ENCODE results near the gene LKAAEAR1.

Gene LKAAEAR1

GRCh38 chr20:64049878-64050260 lies 34.3 kb downstream of the LKAAEAR1 start:
- DNase-seq, result no peak

- DNase-seq, result peak; percentile 27
Observed at GRCh38 chr20:64049060-64049877, 34.9 kb downstream of the LKAAEAR1 start, which contains the start of gene SOX18. SOX18 (minus strand) TSS chr20:64049639; CDS start chr20:64049516, 123 bp downstream.

- no peak for DNase-seq
Observed at GRCh38 chr20:64048402-64049044, 35.7 kb downstream of the LKAAEAR1 start.

GRCh38 chr20:64047968-64048401 lies 36.2 kb downstream of the LKAAEAR1 start:
- DNase-seq, result no peak

GRCh38 chr20:64047046-64047389 lies 37.2 kb downstream of the LKAAEAR1 start:
- DNase-seq, result no peak

- no peak for DNase-seq
Observed at GRCh38 chr20:64045346-64046011, 38.7 kb downstream of the LKAAEAR1 start.

- no peak for DNase-seq
Observed at GRCh38 chr20:64044484-64045247, 39.5 kb downstream of the LKAAEAR1 start.

GRCh38 chr20:64043768-64044167 lies 40.4 kb downstream of the LKAAEAR1 start:
- no peak for DNase-seq

GRCh38 chr20:64042054-64042781 lies 42.0 kb downstream of the LKAAEAR1 start:
- no peak for DNase-seq

- DNase-seq, result no peak
Observed at GRCh38 chr20:64041781-64042053, 42.5 kb downstream of the LKAAEAR1 start.

GRCh38 chr20:64041040-64041780 lies 43.0 kb downstream of the LKAAEAR1 start:
- no peak for DNase-seq

GRCh38 chr20:64040231-64041039 lies 43.8 kb downstream of the LKAAEAR1 start:
- no peak for DNase-seq

- DNase-seq, result no peak
Observed at GRCh38 chr20:64039293-64040160, 44.7 kb downstream of the LKAAEAR1 start.

- peak; percentile 81 for DNase-seq
Observed at GRCh38 chr20:64038565-64039292, 45.5 kb downstream of the LKAAEAR1 start.

- no peak for DNase-seq
Observed at GRCh38 chr20:64038224-64038564, 46.0 kb downstream of the LKAAEAR1 start.

- no peak for DNase-seq
Observed at GRCh38 chr20:64037498-64038213, 46.5 kb downstream of the LKAAEAR1 start.

- no peak for DNase-seq
Observed at GRCh38 chr20:64037199-64037497, 47.0 kb downstream of the LKAAEAR1 start.

- no peak for DNase-seq
Observed at GRCh38 chr20:64036346-64037198, 47.6 kb downstream of the LKAAEAR1 start.

All from CD4-positive, alpha-beta T cell treated with Interleukin-12 subunit alpha and Interleukin-12 subunit beta, for 1 hour (primary cell).